HG03575 (cell line): Measurements from ENCODE around the gene AVPI1.
"Not testable (repeated sequence)": the region's sequence is repeated elsewhere in the genome, so short reads cannot be mapped to it uniquely, and the experiment has no call there.

ENCODE experiments used
- ATAC-seq: cut with Tn5 transposase; IDR thresholded peaks from one replicate; pipeline ENCODE4 v1.9.1; 2021; ENCODE audit not compliant: unreplicated experiment, insufficient number of reproducible peaks, low FRiP score; ENCODE audit errors: extremely low read depth

AVPI1 gene

GRCh38 chr10:97713826-97714400 is 26.9 kb upstream of the AVPI1 start:
- ATAC-seq: no peak

GRCh38 chr10:97713339-97713825 is 26.3 kb upstream of the AVPI1 start, which contains the start of gene MARVELD1:
MARVELD1 (plus strand) TSS chr10:97713730; CDS start chr10:97713877, 147 bp downstream.
- no peak for ATAC-seq

- no peak for ATAC-seq
Measured at GRCh38 chr10:97711640-97712572, 24.9 kb upstream of the AVPI1 start.

DNA sequence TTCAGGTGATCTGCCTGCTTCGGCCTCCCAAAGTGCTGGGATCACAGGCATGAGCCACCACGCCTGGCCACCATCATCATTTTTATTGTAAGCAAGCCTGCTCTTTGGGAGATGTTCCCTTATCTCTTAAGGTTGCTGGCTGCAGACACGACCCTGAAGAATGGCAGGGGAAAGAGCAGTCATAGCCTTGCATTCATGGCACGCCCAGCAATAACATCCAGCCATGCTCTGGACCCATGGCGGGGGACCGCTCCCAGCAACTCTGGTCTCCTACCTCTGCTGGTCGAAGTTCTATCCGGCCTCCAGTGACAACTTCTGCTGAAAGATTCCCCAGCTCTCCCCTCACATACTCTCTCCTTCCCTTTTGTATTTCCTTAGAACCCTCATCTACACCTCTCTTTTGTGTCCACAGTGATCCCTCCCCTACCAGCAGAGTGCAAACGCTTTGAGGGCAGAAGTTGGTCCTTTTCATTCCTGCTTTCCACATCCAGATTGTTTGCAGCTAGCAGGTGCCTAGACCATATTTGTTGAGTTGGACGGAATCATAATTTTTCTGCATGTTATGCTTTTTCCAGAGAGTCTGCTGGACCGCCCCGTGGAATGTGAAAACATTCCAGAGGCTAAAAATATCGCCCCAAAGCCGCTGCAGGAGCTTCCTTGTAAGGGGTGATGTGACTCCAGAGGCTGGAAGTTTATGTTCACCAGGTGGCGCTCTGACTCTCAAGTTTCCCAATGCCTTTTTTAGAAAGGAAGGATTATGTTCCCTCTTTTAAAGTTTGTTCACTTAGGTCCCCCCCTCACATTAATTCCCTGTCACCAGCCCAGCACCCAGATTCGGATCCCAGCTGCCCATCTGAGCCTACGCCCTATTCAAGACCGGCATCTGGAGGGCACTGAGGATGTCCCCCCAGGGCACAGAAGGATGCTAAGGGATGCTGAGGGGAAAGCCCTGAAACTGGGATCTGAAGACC is 22.2 kb upstream of the AVPI1 start:
- ATAC-seq: no peak

- no peak for ATAC-seq
Measured at GRCh38 chr10:97708167-97708566, 21.1 kb upstream of the AVPI1 start.

DNA sequence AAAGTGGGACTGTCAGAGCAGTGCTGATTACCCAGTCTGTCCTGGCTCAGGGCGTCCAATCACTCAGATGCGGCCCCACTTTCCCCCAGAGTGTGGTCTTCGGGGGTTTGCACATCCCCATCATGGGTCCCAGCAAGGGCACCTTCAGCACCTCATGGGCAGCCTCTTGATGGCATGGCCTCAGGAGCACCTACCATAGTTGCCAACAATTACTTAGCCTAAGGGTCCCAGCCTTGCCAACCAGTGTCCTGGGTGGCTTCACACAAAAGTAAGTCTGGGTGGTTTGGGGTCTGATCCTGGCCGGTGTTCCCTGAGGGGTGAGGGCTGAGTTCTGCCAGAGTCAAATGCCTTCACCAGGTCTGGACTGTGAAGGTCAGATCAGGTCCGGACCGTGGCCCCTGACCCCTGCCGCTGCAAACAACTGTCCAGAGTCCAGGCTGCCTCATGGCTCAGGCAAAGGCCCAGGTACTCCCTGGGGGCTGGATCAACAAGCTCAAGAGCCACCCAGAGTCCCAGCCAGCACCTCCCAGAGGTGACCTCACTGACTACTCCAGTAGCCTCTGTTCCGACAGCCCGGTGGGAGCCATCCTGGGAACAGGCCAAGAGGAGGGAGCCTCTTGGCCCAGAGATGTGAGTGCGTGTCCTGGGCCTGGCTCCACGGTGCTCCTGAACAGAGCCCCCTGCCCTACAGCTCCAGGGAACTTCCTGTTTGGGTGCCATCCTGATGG is 20.3 kb upstream of the AVPI1 start:
- no peak for ATAC-seq

- no peak for ATAC-seq
Measured at GRCh38 chr10:97705006-97705670, 18.1 kb upstream of the AVPI1 start.

GRCh38 chr10:97704341-97704740 is 17.3 kb upstream of the AVPI1 start:
- ATAC-seq: no peak

DNA sequence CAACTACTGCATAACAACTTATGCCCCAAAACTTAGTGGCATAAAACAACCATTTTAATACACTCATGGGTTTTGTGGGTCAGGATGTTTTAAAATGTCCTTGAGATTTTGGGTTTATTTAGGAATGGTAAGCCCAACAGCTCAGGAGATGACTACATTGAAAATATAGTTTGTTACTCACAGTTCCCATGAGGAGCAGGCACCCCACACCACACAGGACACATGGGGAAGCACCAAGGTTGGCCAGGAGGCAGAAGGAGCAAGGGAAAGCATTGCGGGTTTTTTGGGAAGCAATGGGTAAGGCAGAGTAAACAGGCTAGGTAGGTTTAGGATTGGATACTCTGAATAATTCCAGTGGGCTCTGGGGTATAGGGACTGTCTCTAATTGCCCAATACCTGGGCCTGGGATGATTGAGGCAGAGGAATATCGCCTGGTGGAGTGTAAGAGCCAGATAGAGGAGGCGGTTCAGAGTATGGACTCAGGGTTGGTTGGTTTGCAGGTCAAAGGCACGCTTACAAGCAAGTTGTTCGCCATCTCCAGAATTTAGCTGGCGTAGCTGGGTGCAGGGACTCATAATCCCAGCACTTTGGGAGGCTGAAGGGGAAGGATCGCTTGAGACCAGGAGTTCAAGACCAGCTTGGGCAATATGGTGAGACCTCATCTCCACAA is 16.5 kb upstream of the AVPI1 start:
- ATAC-seq: no peak

DNA sequence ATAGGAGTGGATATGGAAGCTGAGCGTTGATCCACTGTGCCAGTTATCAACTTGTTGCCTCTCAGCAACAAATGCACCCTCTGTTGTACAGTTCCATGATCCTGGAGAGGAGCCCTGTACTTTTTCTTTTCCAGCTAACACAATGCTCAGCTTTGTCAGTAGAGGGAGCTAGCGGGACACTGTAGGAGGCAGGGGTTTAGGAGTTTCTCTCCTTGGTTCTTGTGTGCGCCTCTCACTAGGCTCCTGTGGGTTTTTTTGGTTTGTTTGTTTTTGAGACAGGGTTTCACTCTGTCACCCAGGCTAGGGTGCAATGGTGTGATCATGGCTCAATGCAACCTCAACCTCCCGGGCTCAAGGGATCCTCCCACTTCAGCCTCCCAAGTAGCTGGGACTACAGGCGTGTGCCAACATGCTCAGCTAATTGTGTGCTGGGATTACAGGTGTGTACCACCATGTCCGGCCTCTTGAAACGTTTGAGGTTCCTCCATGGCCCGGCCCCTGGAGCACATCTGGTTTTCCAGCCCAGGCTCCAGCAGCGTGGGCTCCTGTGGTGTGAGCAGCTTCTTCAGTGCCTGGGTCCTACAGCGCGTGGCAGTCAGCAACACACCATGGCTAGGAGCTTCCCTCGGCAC is 14.5 kb upstream of the AVPI1 start:
- ATAC-seq: no peak

DNA sequence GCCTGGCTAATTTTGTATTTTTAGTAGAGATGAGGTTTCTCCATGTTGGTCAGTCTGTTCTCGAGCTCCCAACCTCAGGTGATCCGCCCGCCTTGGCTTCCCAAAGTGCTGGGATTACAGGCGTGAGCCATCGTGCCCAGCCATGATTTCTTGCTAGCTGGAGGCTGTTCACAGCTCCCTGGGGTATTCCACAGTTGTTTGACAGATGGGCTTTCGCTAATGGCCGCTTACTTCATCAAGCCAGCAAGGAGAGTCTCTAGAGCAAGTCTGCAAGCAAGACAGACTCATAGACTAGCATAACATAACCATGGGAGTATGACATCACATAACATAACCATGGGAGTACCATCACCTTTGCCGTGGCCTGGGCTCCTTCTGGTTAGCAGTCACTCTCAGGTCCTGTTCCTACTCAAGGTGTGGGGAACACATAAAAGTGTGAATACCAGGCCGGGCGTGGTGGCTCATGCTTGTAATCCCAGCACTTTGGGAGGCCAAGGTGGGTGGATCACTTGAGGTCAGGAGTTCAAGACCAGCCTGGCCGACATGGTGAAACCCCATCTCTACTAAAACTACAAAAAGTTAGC is 11.1 kb upstream of the AVPI1 start:
- ATAC-seq: not testable (repeated sequence)

DNA sequence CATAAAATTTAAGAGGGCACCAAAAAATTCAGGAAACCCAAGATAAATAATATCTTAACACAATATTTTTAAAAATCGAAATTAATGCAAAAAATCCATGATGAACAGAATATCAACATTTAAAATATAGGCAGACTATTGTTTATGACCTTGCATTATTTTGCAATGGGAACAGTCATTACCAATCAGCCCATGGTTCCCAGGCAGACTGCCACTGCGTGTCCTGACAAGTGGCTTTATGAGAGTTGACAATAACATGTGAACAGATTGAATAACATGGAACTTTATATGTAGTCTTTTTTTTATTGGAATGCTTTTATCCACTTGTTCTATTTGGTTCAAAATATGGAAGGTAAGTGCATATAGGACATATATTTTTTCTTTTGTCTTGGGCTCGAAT is 3.1 kb upstream of the AVPI1 start:
- no peak for ATAC-seq

GRCh38 chr10:97689559-97690020 is 2.5 kb upstream of the AVPI1 start:
- no peak for ATAC-seq

GRCh38 chr10:97687785-97688781 is 1.0 kb upstream of the AVPI1 start:
- ATAC-seq: no peak

- no peak for ATAC-seq
Measured at GRCh38 chr10:97686301-97686961, 610 bp downstream of the AVPI1 start.
